B cell (primary cell): Measurements from ENCODE around the gene ISLR2. TPM values are rescaled to one million over a fixed set of nuclear protein-coding genes. Genes with fewer than 3 reads are reported as not detected.

ENCODE experiments used
- ATAC-seq: fragments of 200-7000 bp; cut with Tn5 transposase; one replicate; pipeline ENCODE4 v1.10.0; 2021; ENCODE audit warnings: low read depth, mild to moderate bottlenecking, moderate number of reproducible peaks, moderate library complexity
- CTCF ChIA-PET: fragments of 350-600 bp; sonication (Branson Sonifier 250); formaldehyde crosslinking; loops from one replicate; lab custom pipeline; 2021; ENCODE audit warnings: antibody characterized with exemption, inconsistent platforms; lab: Charles Lee
- POLR2A ChIA-PET: fragments of 350-600 bp; sonication (Branson Sonifier 250); formaldehyde crosslinking; loops from one replicate; lab custom pipeline; 2021; ENCODE audit warnings: antibody characterized with exemption; lab: Charles Lee
- DNase-seq: peaks from one replicate; pipeline ENCODE4 v3.0.0; 2013
- H2AFZ ChIP-seq: 2 replicates; pipeline ENCODE4 v1.6.1; 2012; ENCODE audit warnings: mild to moderate bottlenecking, low read depth, low read length; ENCODE audit not compliant: insufficient read depth, poor library complexity, severe bottlenecking
- H3K27ac ChIP-seq, 2 donors: 1 replicate in 1 of 2; 2 replicates in 1 of 2; pipeline ENCODE4 v1.5.1; 2012 to 2013; ENCODE audit warnings: low read length in 2 of 2, mild to moderate bottlenecking in 2 of 2, moderate library complexity in 1 of 2
- H3K27me3 ChIP-seq, 4 experiments: fragments of 200-600 bp in 1 of 4; sonication (generic) in 1 of 4; replicated peaks in 1 of 4; 1 replicate in 2 of 4; 2 replicates in 2 of 4; pipeline versions ENCODE4 v1.6.1 to v1.7.0; 2013 to 2016; ENCODE audit warnings: low read length in 3 of 4, mild to moderate bottlenecking in 2 of 4, mixed read lengths in 1 of 4, moderate library complexity in 1 of 4; ENCODE audit not compliant: insufficient read depth in 4 of 4, control insufficient read depth in 3 of 4; ENCODE audit errors: control extremely low read depth in 1 of 4
- H3K36me3 ChIP-seq, 2 experiments: replicated peaks in 1 of 2; 1 replicate in 1 of 2; 2 replicates in 1 of 2; pipeline versions ENCODE4 v1.6.1 to v1.7.1; 2013; ENCODE audit warnings: low read length in 1 of 2; ENCODE audit not compliant: insufficient read depth in 2 of 2, control insufficient read depth in 1 of 2; ENCODE audit errors: control extremely low read depth in 1 of 2, extremely low read depth in 1 of 2
- H3K4me1 ChIP-seq, 2 donors: fragments of 200-600 bp in 1 of 2; sonication (generic) in 1 of 2; 1 replicate in 1 of 2; 2 replicates in 1 of 2; pipeline versions ENCODE4 v1.5.1 to v1.6.1; 2013 to 2017; ENCODE audit warnings: low read length in 2 of 2; ENCODE audit not compliant: control insufficient read depth in 2 of 2, insufficient read depth in 2 of 2
- H3K4me2 ChIP-seq: replicated peaks from 2 replicates; pipeline ENCODE3; 2012; ENCODE audit warnings: mild to moderate bottlenecking, low read depth, low read length; ENCODE audit not compliant: poor library complexity, severe bottlenecking
- H3K4me3 ChIP-seq, 5 experiments: fragments of 200-600 bp in 1 of 5; sonication (generic) in 1 of 5; 1 replicate in 3 of 5; 2 replicates in 2 of 5; pipeline versions ENCODE4 v1.5.1 to v1.7.0; 2011 to 2016; ENCODE audit warnings: low read length in 4 of 5, mild to moderate bottlenecking in 4 of 5, low read depth in 2 of 5, control low read depth in 1 of 5, moderate library complexity in 1 of 5; ENCODE audit not compliant: insufficient read depth in 1 of 5; ENCODE audit errors: control extremely low read depth in 1 of 5, extremely low read depth in 1 of 5
- H3K79me2 ChIP-seq: fragments of 200-600 bp; sonication (generic); one replicate; pipeline ENCODE4 v1.6.0; 2016; ENCODE audit warnings: low read length; ENCODE audit not compliant: control insufficient read depth, insufficient read depth
- H3K9ac ChIP-seq: fragments of 200-600 bp; sonication (generic); 2 replicates; pipeline ENCODE4 v1.6.1; 2017; ENCODE audit warnings: mild to moderate bottlenecking, low read length, moderate library complexity
- H3K9me3 ChIP-seq, 3 donors: one replicate each; pipeline versions ENCODE4 v1.6.1 to v1.7.1; 2013; ENCODE audit warnings: low read length in 2 of 3; ENCODE audit not compliant: control insufficient read depth in 2 of 3, insufficient read depth in 1 of 3; ENCODE audit errors: control extremely low read depth in 1 of 3
- H4K20me1 ChIP-seq: 2 replicates; pipeline ENCODE4 v1.6.0; 2012; ENCODE audit warnings: mild to moderate bottlenecking, low read length; ENCODE audit not compliant: insufficient read depth, control insufficient read depth, poor library complexity, severe bottlenecking
- H3K27ac Mint-ChIP-seq: one replicate; pipeline ENCODE4 v1.8.0; 2021; ENCODE audit warnings: mixed read lengths
- H3K27me3 Mint-ChIP-seq: one replicate; pipeline ENCODE4 v1.8.0; 2021; ENCODE audit warnings: mixed read lengths
- H3K4me1 Mint-ChIP-seq: one replicate; pipeline ENCODE4 v1.8.0; 2021; ENCODE audit warnings: mixed read lengths
- H3K4me3 Mint-ChIP-seq: one replicate; pipeline ENCODE4 v1.8.0; 2021; ENCODE audit warnings: mixed read lengths
- H3K9me3 Mint-ChIP-seq: one replicate; pipeline ENCODE4 v1.8.0; 2022; ENCODE audit warnings: mixed read lengths; ENCODE audit not compliant: insufficient read depth
- EZH2 ChIP-seq: IDR thresholded peaks from 2 replicates; pipeline ENCODE4 v1.6.1; 2012; ENCODE audit warnings: borderline replicate concordance, low read depth, mild to moderate bottlenecking, moderate library complexity, low read length; ENCODE audit not compliant: insufficient read depth, poor library complexity, severe bottlenecking
- WGBS: methylation state at CpG from one replicate; pipeline ENCODE4 v1.1.5; 2013; ENCODE audit warnings: missing lambda C conversion rate; ENCODE audit not compliant: insufficient coverage; 5-methylcytosine and 5-hydroxymethylcytosine counted together
- intact Hi-C: fragments of 100-400 bp; cut with micrococcal nuclease; formaldehyde crosslinking; loops from one replicate; pipeline ENCODE4 v1.10.0; 2022
- polyA plus RNA-seq: library from polyadenylated mRNA; depleted of rRNA; stranded (reverse); fragments of >200 nt; gene quantifications from 2 replicates; pipeline ENCODE4 v1.2.3, GENCODE V29; 2012
- small RNA-seq: library from RNA; depleted of rRNA; stranded (forward); fragments of <200 nt; gene quantifications from one replicate; pipeline ENCODE3, GENCODE V24; 2012; ENCODE audit warnings: low replicate concordance, low read depth; ENCODE audit not compliant: insufficient read length
- total RNA-seq, 2 donors: library from RNA; stranded (reverse); fragments of 120-200 nt in 1 of 2; gene quantifications; 1 replicate in 1 of 2; 2 replicates in 1 of 2; pipeline versions ENCODE4 v1.2.3 to v1.2.4, GENCODE V29; 2013 to 2022
- TF ChIP-seq, protein P1 (sequence below): fragments of 200-600 bp; IDR thresholded peaks from one replicate; pipeline ENCODE4 v1.8.0; 2022; ENCODE audit warnings: antibody characterized with exemption, mild to moderate bottlenecking

The ISLR2 gene
- total and polyA plus RNA-seq, 2 donors (not counting 1 experiment from before 2014, with no cell fraction given): not detected

DNA sequence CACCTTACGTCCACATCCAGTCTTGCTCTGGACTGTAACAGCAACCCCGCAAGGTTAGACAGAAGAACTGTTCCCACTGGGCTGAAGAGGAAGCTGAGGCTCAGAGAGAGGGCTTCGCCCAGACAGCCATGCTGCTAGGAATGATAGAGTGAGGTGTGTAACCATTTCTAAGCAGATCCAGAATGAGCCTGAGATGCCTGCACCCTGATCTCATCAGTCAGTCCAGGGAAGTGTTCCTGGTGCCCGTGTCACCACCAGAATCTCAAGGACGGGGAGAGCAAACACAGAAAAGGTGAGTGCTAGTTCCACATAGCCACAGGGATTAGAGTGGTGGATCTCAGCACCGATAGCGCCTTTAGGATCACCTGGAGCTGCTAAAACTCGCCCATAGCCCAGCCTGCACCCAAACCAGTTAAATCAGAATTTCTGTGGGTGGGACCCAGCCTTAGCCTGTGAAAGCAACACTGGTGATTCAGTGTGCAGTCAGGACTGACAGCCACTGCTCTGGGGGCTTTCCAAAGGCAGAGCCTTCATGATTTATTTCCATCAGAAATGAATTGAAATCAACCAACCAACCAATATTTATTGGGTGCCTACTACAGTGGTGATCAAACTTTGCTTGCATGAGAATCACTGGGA lies 55.4 kb downstream of the ISLR2 start:
- H2AFZ ChIP-seq: no peak overlapping the region
- no peaks in the 10 kb centered on the region for H3K9me3 ChIP-seq
- TF ChIP-seq, protein P1, sequence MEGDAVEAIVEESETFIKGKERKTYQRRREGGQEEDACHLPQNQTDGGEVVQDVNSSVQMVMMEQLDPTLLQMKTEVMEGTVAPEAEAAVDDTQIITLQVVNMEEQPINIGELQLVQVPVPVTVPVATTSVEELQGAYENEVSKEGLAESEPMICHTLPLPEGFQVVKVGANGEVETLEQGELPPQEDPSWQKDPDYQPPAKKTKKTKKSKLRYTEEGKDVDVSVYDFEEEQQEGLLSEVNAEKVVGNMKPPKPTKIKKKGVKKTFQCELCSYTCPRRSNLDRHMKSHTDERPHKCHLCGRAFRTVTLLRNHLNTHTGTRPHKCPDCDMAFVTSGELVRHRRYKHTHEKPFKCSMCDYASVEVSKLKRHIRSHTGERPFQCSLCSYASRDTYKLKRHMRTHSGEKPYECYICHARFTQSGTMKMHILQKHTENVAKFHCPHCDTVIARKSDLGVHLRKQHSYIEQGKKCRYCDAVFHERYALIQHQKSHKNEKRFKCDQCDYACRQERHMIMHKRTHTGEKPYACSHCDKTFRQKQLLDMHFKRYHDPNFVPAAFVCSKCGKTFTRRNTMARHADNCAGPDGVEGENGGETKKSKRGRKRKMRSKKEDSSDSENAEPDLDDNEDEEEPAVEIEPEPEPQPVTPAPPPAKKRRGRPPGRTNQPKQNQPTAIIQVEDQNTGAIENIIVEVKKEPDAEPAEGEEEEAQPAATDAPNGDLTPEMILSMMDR: no peak
- no peak for TF ChIP-seq EZH2
- H3K4me1 ChIP-seq: no peaks in the 10 kb centered on the region
- no peak for ATAC-seq
- H3K4me3 Mint-ChIP-seq: no peak overlapping the region
- no peak overlapping the region for H3K4me2 ChIP-seq
- no peaks in the 10 kb centered on the region for H3K9me3 Mint-ChIP-seq
- WGBS: 81% methylated on average over 6 of the region's 8 CpGs
- H3K4me3 ChIP-seq: no peak overlapping the region
- H3K4me1 Mint-ChIP-seq: no peaks in the 10 kb centered on the region
- no peak overlapping the region for H3K27ac Mint-ChIP-seq
- CTCF ChIA-PET: no interaction called here
- no peaks in the 10 kb centered on the region for H3K36me3 ChIP-seq
- H3K79me2 ChIP-seq: no peaks in the 10 kb centered on the region
- no peak overlapping the region for H3K27ac ChIP-seq
- no peak overlapping the region for H3K9ac ChIP-seq
- H3K27me3 Mint-ChIP-seq: peaks cover 3% of the 10 kb centered on the region
- intact Hi-C loops: no loop called here
- no peak for DNase-seq
- H3K27me3 ChIP-seq: no peaks in the 10 kb centered on the region
- POLR2A ChIA-PET: no interaction called here
- H4K20me1 ChIP-seq: no peaks in the 10 kb centered on the region

Small RNA genes lying within 50 kb of the gene (small RNA-seq; reads per million reads assigned to genes)
- not detected for gene RF00017

Other genes with a start within 250 kb of the ISLR2 start
- gene LOXL1, start 204.1 kb upstream of the ISLR2 start, total RNA-seq: 0.49 and 0.61 TPM in 2 replicates
- gene LOXL1, start 204.1 kb upstream of the ISLR2 start, polyA plus RNA-seq: 0.21 and 0.46 TPM in 2 replicates
- 6.2 and 8.3 TPM in 2 replicates for gene STOML1, start 138.3 kb upstream of the ISLR2 start, total RNA-seq
- 7.7 and 11.3 TPM in 2 replicates for gene STOML1, start 138.3 kb upstream of the ISLR2 start, polyA plus RNA-seq
- gene PML, start 135.9 kb upstream of the ISLR2 start, total RNA-seq: 66.3 and 67.4 TPM in 2 replicates
- gene PML, start 135.9 kb upstream of the ISLR2 start, polyA plus RNA-seq: 59.2 and 59.6 TPM in 2 replicates
- gene GOLGA6A, start 48.0 kb upstream of the ISLR2 start, total RNA-seq: 1.0 TPM in 1 of 2 replicates, not detected in the other
- 0.31 TPM in 1 of 2 replicates, not detected in the other for gene GOLGA6A, start 48.0 kb upstream of the ISLR2 start, polyA plus RNA-seq
- gene ISLR, start 43.1 kb downstream of the ISLR2 start, total RNA-seq: not detected in 2 replicates
- not detected in 2 replicates for gene ISLR, start 43.1 kb downstream of the ISLR2 start, polyA plus RNA-seq
- gene STRA6, start 72.2 kb downstream of the ISLR2 start, total RNA-seq: not detected in 2 replicates
- not detected in 2 replicates for gene STRA6, start 72.2 kb downstream of the ISLR2 start, polyA plus RNA-seq
- gene CCDC33, start 105.7 kb downstream of the ISLR2 start, total RNA-seq: not detected in 2 replicates
- not detected in 2 replicates for gene CCDC33, start 105.7 kb downstream of the ISLR2 start, polyA plus RNA-seq
- gene CYP11A1, start 237.1 kb downstream of the ISLR2 start, total RNA-seq: not detected in 2 replicates
- not detected in 2 replicates for gene CYP11A1, start 237.1 kb downstream of the ISLR2 start, polyA plus RNA-seq